Suppressor macrophage treated with lipopolysaccharide for 1 hour (primary cell): ENCODE measurements around the gene PCBP3.
"Not testable (repeated sequence)": the region's sequence is repeated elsewhere in the genome, so short reads cannot be mapped to it uniquely, and the experiment has no call there.

Experiments used
- DNase-seq, 3 donors: peaks; one replicate each; pipeline ENCODE4 v3.0.0-alpha.2; 2020 to 2022

PCBP3 gene

GRCh38 chr21:45940091-45940490, 296.6 kb downstream of the PCBP3 start:
- no peak for DNase-seq

- DNase-seq, result no peak
These were observed 297.3 kb downstream of the PCBP3 start for GRCh38 chr21:45940621-45941337.

GRCh38 chr21:45941338-45941710, 297.8 kb downstream of the PCBP3 start:
- DNase-seq, result no peak

- no peak for DNase-seq
These were observed 298.4 kb downstream of the PCBP3 start for GRCh38 chr21:45941717-45942546.

GRCh38 chr21:45942755-45943629, 299.5 kb downstream of the PCBP3 start:
- no peak for DNase-seq

- no peak for DNase-seq
These were observed 300.4 kb downstream of the PCBP3 start for GRCh38 chr21:45943630-45944540.

GRCh38 chr21:45944601-45945000, 301.1 kb downstream of the PCBP3 start:
- no peak for DNase-seq

GRCh38 chr21:45945066-45945867, 301.7 kb downstream of the PCBP3 start:
- no peak for DNase-seq

- no peak for DNase-seq
These were observed 302.3 kb downstream of the PCBP3 start for GRCh38 chr21:45945868-45946210.

GRCh38 chr21:45947296-45947695, 303.8 kb downstream of the PCBP3 start:
- DNase-seq, result no peak

GRCh38 chr21:45947716-45948255, 304.3 kb downstream of the PCBP3 start:
- no peak for DNase-seq

GRCh38 chr21:45948576-45949141, 305.1 kb downstream of the PCBP3 start:
- no peak for DNase-seq

- no peak for DNase-seq
These were observed 306.6 kb downstream of the PCBP3 start for GRCh38 chr21:45949928-45950739.

GRCh38 chr21:45950740-45951515, 307.4 kb downstream of the PCBP3 start:
- DNase-seq, result no peak

- no peak for DNase-seq
These were observed 308.2 kb downstream of the PCBP3 start for GRCh38 chr21:45951676-45952075.

- not testable (repeated sequence) for DNase-seq
These were observed 309.0 kb downstream of the PCBP3 start for GRCh38 chr21:45952527-45952926.

- DNase-seq, result no peak
These were observed 309.4 kb downstream of the PCBP3 start for GRCh38 chr21:45952974-45953373.

GRCh38 chr21:45954261-45954660, 310.7 kb downstream of the PCBP3 start:
- no peak for DNase-seq

- no peak for DNase-seq
These were observed 311.4 kb downstream of the PCBP3 start for GRCh38 chr21:45954921-45955320.
